GM21390 (cell line): ENCODE data around the gene STK10.

Source experiments
- ATAC-seq: cut with Tn5 transposase; IDR thresholded peaks from one replicate; pipeline ENCODE4 v1.9.1; 2021; ENCODE audit not compliant: unreplicated experiment

STK10 gene

DNA sequence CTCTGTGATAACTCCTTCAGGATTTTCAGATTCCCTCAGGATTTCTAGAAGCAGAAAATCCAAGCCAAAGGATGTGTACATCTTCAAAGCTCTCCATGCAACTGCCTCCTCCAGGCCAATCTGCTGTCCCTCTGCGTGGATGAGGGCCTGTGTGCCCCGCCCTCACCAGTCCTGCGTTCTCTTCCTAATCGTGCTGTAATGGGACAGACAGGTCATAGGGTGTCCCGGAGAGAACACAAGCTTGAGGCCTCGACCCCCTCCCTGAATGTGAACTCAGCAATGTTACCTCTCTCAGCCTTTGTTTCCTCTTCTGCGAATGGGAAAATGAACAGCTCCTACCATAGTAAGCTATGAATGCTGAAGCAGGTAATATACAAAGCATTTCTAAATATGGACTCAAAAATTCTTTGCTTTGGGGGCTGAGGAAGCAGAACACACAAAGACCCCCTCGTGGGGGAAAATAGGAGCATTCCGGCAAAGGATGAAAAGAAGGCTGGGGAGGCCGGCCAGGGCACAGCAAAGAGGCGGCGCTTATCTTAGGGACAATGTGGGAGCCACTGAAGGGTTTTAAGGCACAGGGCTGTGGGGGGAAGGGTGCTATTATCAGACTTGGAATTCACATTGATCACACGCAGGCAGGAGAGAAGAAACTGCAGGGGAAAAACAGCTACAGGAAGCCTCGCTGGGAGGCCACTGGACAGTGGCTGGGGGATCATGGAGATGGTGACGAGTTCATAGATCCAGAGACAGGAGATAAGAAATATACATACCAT is 124.4 kb downstream of the STK10 start:
- no peak for ATAC-seq

DNA sequence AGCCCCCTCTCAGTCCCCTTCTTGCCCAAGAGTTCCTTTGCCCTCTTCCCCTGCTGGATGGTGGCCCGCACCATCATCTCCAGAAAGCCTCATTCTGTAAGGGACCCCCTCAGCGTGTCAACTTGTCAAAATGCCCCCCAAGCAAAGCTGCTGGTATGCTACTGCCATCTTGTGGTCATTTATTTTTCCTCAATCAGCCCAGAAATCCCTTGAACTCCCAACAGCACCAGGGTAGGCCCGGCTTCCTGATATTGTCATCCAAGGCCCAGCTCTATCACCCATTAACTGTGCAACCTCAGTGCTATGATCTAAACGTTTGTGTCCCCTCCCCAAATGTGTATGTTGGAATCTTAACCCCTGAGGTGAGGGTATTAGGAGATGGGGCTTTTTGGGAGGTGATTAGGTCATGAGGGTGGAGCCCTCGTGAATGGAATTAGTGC is 128.3 kb downstream of the STK10 start:
- ATAC-seq, result no peak

DNA sequence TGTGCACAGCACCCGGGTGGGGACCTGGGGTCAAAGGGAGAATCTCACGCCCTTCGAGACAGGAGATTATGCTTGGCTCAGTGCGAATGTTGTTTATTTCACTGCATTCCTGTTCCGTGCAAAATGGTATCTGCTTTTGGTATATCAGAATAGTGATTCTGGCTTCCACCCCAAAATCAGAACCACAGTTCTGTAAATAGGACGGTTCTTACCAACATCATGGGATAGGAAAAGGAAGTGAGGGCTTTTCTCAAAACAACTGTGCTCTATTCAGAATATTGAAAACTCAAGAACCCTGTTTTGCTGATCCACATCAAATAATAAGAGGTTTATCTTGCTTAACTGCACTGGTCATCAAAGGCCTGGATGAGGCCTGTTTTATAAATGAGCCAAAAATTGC is 129.9 kb downstream of the STK10 start:
- no peak for ATAC-seq

- no peak for ATAC-seq
Measured at GRCh38 chr5:172055996-172056395, 132.0 kb downstream of the STK10 start.

DNA sequence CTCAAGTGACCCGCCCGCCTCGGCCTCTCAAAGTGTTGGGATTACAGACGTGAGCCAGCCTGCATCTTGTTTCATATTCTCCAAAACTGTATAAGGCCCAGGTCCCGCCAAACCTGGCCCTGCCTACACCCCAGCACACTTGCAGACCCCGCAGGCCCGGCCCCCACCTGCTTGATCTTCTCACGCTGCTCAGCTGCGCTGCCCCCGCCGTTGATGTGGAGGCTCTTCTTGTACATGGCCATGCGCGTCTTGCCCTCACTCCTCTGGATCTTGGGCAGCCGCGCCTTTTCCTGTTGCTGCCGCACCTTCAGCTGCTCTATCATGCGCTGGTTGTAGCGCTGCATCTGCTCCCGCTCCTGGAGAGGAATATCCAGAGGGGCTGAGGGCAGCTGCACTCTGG is 132.6 kb downstream of the STK10 start:
- no peak for ATAC-seq

GRCh38 chr5:172054611-172055153 is 133.3 kb downstream of the STK10 start:
- no peak for ATAC-seq

DNA sequence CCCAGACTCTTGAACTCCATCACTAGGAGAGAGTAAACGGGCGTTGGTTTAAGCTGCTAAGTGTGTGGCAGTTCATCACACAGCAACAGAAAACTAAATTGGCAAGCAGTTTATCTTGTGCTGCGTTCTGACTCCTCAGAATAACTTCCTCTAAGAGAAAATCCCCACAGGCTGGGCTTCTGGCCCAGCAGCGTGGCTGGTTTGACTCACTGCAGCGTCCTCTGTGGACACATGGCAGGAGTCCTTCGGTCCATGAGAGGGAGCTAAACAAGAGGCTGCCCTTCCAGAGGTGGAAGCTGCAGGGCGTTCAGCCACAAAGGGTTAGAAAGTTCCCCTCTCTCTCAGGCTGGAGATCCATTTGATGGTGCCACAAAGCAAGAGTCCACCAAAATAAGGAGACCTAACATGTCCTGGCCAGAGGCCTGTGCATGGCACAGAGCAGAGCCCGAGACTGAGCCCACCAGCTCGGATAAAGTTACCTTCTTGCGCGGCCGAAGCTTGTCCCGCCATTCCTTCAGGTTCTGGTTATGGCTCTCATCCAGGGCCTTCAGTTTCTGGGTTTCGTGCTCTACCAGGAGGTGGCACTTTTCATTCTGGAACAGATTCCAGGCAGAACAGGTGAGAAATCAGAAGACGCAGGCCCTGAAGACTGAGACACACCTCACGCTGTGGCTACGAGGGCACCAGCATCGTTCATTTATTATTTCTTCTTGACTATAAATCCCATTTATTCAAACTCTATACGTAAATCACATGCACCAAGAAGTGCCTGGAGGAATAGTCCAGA is 135.4 kb downstream of the STK10 start:
- no peak for ATAC-seq

GRCh38 chr5:172051643-172052339 is 136.2 kb downstream of the STK10 start:
- no peak for ATAC-seq

DNA sequence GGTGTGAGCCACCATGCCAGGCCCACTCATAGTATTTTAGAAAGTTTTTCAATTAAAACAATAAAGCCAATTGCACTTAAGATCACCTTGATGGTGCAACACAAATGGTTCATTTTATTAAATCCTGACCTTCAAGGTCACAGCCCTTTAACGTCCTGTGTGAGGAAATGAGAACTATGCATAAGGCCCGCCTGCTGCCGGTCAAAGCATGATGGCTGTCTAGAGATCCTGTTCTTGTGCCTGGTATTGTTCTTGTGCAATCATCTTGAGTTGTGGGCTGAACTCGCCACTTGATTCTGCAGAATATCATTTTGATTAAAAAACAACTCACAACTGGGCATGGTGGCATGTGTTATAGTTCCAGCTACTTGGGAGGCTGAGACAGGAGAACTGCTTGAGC is 137.9 kb downstream of the STK10 start:
- ATAC-seq, result no peak

GRCh38 chr5:172049226-172049796 is 138.7 kb downstream of the STK10 start:
- no peak for ATAC-seq

GRCh38 chr5:172048539-172049101 is 139.4 kb downstream of the STK10 start:
- no peak for ATAC-seq

- ATAC-seq, result no peak
Measured at GRCh38 chr5:172048170-172048422, 139.9 kb downstream of the STK10 start.

GRCh38 chr5:172046593-172046992 is 141.4 kb downstream of the STK10 start:
- ATAC-seq, result no peak

DNA sequence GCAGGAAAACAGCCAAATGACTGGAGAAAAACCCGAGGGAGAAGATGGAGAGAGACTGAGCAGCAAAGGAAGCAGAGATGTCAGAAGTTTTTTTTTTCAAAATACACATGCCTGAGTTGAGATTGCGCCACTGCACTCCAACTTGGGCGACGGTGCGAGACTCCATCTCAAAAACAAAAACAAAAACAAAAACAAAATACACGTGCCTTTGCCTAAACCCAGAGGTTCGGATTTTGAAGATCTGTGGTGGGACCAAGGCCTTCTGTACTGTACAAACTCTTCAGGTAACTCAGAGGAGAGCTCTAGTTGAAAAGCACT is 142.8 kb downstream of the STK10 start:
- no peak for ATAC-seq

- ATAC-seq, result no peak
Measured at GRCh38 chr5:172044631-172045314, 143.3 kb downstream of the STK10 start.

DNA sequence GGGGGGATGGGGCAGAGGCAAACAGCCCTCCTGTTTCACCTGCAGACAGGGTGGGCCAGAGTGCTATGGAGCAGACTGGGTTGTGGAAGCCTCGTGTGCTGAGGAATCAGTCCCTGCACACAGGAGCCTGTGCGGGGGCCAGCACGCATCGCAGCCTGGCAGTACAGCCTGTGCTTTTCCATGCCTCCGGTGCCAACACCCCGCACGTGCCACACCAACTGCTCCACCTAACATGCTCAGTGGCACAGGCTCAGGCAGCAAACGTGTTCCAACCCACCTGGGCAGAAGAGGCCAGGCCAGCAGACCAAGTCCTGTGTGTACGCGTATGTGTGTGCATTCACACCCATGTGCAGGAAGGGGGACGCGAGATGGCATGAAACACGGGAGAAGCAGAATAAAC is 144.2 kb downstream of the STK10 start:
- ATAC-seq, result no peak

GRCh38 chr5:172042183-172042582 is 145.8 kb downstream of the STK10 start:
- ATAC-seq, result no peak

- ATAC-seq, result no peak
Measured at GRCh38 chr5:172038167-172038566, 149.9 kb downstream of the STK10 start.

DNA sequence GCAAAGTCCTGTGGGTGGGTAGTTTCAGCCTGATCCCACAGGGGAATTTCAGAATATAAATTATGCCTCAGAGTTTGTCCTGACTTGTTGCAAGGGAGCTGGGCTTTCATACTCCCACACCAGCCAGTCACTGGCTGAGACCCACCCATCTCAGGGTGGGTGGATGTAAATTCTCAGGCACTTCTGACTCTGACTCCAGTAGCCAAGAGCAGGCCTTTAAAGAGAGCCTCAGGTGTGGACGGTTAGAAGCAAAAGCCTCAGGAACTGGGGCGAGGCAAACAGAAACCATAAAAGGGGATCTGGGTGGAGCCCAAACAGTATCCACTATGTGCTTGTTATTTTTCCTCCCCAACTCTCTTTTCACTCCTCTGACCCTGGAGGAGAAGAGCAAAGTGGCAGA is 153.0 kb downstream of the STK10 start:
- ATAC-seq, result peak; percentile 76

- no peak for ATAC-seq
Measured at GRCh38 chr5:172031894-172032461, 156.0 kb downstream of the STK10 start.
